ENCODE measurements around the gene MRPL52.
"Not testable (repeated sequence)": the region's sequence is repeated elsewhere in the genome, so short reads cannot be mapped to it uniquely, and the experiment has no call there.

DNA sequence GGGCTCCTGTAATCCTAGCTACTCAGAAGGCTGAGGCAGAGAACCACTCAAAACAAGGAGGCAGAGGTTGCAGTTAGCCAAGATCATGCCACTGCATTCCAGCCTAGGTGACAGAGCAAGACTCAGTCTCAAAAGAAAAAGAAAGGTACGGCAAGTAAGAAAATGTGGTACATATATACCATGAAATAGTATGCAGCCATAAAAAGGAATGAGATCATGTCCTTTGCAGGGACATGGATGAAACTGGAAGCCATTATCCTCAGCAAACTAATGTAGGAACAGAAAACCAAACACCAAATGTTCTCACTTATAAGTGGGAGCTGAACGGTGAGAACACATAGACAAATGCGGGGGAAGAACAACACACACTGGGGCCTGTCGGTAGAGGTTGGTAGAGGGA lies 24.5 kb upstream of the MRPL52 start:
- TF ChIP-seq, protein P1, sequence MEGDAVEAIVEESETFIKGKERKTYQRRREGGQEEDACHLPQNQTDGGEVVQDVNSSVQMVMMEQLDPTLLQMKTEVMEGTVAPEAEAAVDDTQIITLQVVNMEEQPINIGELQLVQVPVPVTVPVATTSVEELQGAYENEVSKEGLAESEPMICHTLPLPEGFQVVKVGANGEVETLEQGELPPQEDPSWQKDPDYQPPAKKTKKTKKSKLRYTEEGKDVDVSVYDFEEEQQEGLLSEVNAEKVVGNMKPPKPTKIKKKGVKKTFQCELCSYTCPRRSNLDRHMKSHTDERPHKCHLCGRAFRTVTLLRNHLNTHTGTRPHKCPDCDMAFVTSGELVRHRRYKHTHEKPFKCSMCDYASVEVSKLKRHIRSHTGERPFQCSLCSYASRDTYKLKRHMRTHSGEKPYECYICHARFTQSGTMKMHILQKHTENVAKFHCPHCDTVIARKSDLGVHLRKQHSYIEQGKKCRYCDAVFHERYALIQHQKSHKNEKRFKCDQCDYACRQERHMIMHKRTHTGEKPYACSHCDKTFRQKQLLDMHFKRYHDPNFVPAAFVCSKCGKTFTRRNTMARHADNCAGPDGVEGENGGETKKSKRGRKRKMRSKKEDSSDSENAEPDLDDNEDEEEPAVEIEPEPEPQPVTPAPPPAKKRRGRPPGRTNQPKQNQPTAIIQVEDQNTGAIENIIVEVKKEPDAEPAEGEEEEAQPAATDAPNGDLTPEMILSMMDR (IDR thresholded peaks at IDR 0.05): not testable (repeated sequence)
- TF ChIP-seq POLR2AphosphoS5 (IDR thresholded peaks at IDR 0.05; ENCODE audit: low read depth, low read length): not testable (repeated sequence)
